B cell (primary cell): ENCODE measurements around the gene NPR3. TPM values are rescaled to one million over a fixed set of nuclear protein-coding genes. Genes with fewer than 3 reads are reported as not detected.

ENCODE experiments used
- ATAC-seq: fragments of 200-7000 bp; cut with Tn5 transposase; one replicate; pipeline ENCODE4 v1.10.0; 2021; ENCODE audit warnings: low read depth, mild to moderate bottlenecking, moderate number of reproducible peaks, moderate library complexity
- CTCF ChIA-PET: fragments of 350-600 bp; sonication (Branson Sonifier 250); formaldehyde crosslinking; loops from one replicate; lab custom pipeline; 2021; ENCODE audit warnings: antibody characterized with exemption, inconsistent platforms; lab: Charles Lee
- POLR2A ChIA-PET: fragments of 350-600 bp; sonication (Branson Sonifier 250); formaldehyde crosslinking; loops from one replicate; lab custom pipeline; 2021; ENCODE audit warnings: antibody characterized with exemption; lab: Charles Lee
- DNase-seq: peaks from one replicate; pipeline ENCODE4 v3.0.0; 2013
- H2AFZ ChIP-seq: 2 replicates; pipeline ENCODE4 v1.6.1; 2012; ENCODE audit warnings: mild to moderate bottlenecking, low read depth, low read length; ENCODE audit not compliant: insufficient read depth, poor library complexity, severe bottlenecking
- H3K27ac ChIP-seq, 2 donors: 1 replicate in 1 of 2; 2 replicates in 1 of 2; pipeline ENCODE4 v1.5.1; 2012 to 2013; ENCODE audit warnings: low read length in 2 of 2, mild to moderate bottlenecking in 2 of 2, moderate library complexity in 1 of 2
- H3K27me3 ChIP-seq, 4 experiments: fragments of 200-600 bp in 1 of 4; sonication (generic) in 1 of 4; replicated peaks in 1 of 4; 1 replicate in 2 of 4; 2 replicates in 2 of 4; pipeline versions ENCODE4 v1.6.1 to v1.7.0; 2013 to 2016; ENCODE audit warnings: low read length in 3 of 4, mild to moderate bottlenecking in 2 of 4, mixed read lengths in 1 of 4, moderate library complexity in 1 of 4; ENCODE audit not compliant: insufficient read depth in 4 of 4, control insufficient read depth in 3 of 4; ENCODE audit errors: control extremely low read depth in 1 of 4
- H3K36me3 ChIP-seq, 2 experiments: replicated peaks in 1 of 2; 1 replicate in 1 of 2; 2 replicates in 1 of 2; pipeline versions ENCODE4 v1.6.1 to v1.7.1; 2013; ENCODE audit warnings: low read length in 1 of 2; ENCODE audit not compliant: insufficient read depth in 2 of 2, control insufficient read depth in 1 of 2; ENCODE audit errors: control extremely low read depth in 1 of 2, extremely low read depth in 1 of 2
- H3K4me1 ChIP-seq, 2 donors: fragments of 200-600 bp in 1 of 2; sonication (generic) in 1 of 2; 1 replicate in 1 of 2; 2 replicates in 1 of 2; pipeline versions ENCODE4 v1.5.1 to v1.6.1; 2013 to 2017; ENCODE audit warnings: low read length in 2 of 2; ENCODE audit not compliant: control insufficient read depth in 2 of 2, insufficient read depth in 2 of 2
- H3K4me2 ChIP-seq: replicated peaks from 2 replicates; pipeline ENCODE3; 2012; ENCODE audit warnings: mild to moderate bottlenecking, low read depth, low read length; ENCODE audit not compliant: poor library complexity, severe bottlenecking
- H3K4me3 ChIP-seq, 5 experiments: fragments of 200-600 bp in 1 of 5; sonication (generic) in 1 of 5; 1 replicate in 3 of 5; 2 replicates in 2 of 5; pipeline versions ENCODE4 v1.5.1 to v1.7.0; 2011 to 2016; ENCODE audit warnings: low read length in 4 of 5, mild to moderate bottlenecking in 4 of 5, low read depth in 2 of 5, control low read depth in 1 of 5, moderate library complexity in 1 of 5; ENCODE audit not compliant: insufficient read depth in 1 of 5; ENCODE audit errors: control extremely low read depth in 1 of 5, extremely low read depth in 1 of 5
- H3K79me2 ChIP-seq: fragments of 200-600 bp; sonication (generic); one replicate; pipeline ENCODE4 v1.6.0; 2016; ENCODE audit warnings: low read length; ENCODE audit not compliant: control insufficient read depth, insufficient read depth
- H3K9ac ChIP-seq: fragments of 200-600 bp; sonication (generic); 2 replicates; pipeline ENCODE4 v1.6.1; 2017; ENCODE audit warnings: mild to moderate bottlenecking, low read length, moderate library complexity
- H3K9me3 ChIP-seq, 3 donors: one replicate each; pipeline versions ENCODE4 v1.6.1 to v1.7.1; 2013; ENCODE audit warnings: low read length in 2 of 3; ENCODE audit not compliant: control insufficient read depth in 2 of 3, insufficient read depth in 1 of 3; ENCODE audit errors: control extremely low read depth in 1 of 3
- H4K20me1 ChIP-seq: 2 replicates; pipeline ENCODE4 v1.6.0; 2012; ENCODE audit warnings: mild to moderate bottlenecking, low read length; ENCODE audit not compliant: insufficient read depth, control insufficient read depth, poor library complexity, severe bottlenecking
- H3K27ac Mint-ChIP-seq: one replicate; pipeline ENCODE4 v1.8.0; 2021; ENCODE audit warnings: mixed read lengths
- H3K27me3 Mint-ChIP-seq: one replicate; pipeline ENCODE4 v1.8.0; 2021; ENCODE audit warnings: mixed read lengths
- H3K4me1 Mint-ChIP-seq: one replicate; pipeline ENCODE4 v1.8.0; 2021; ENCODE audit warnings: mixed read lengths
- H3K4me3 Mint-ChIP-seq: one replicate; pipeline ENCODE4 v1.8.0; 2021; ENCODE audit warnings: mixed read lengths
- H3K9me3 Mint-ChIP-seq: one replicate; pipeline ENCODE4 v1.8.0; 2022; ENCODE audit warnings: mixed read lengths; ENCODE audit not compliant: insufficient read depth
- CTCF ChIP-seq: fragments of 200-600 bp; IDR thresholded peaks from one replicate; pipeline ENCODE4 v1.8.0; 2022; ENCODE audit warnings: antibody characterized with exemption, mild to moderate bottlenecking
- EZH2 ChIP-seq: IDR thresholded peaks from 2 replicates; pipeline ENCODE4 v1.6.1; 2012; ENCODE audit warnings: borderline replicate concordance, low read depth, mild to moderate bottlenecking, moderate library complexity, low read length; ENCODE audit not compliant: insufficient read depth, poor library complexity, severe bottlenecking
- WGBS: methylation state at CpG from one replicate; pipeline ENCODE4 v1.1.5; 2013; ENCODE audit warnings: missing lambda C conversion rate; ENCODE audit not compliant: insufficient coverage; 5-methylcytosine and 5-hydroxymethylcytosine counted together
- intact Hi-C: fragments of 100-400 bp; cut with micrococcal nuclease; formaldehyde crosslinking; loops from one replicate; pipeline ENCODE4 v1.10.0; 2022
- polyA plus RNA-seq: library from polyadenylated mRNA; depleted of rRNA; stranded (reverse); fragments of >200 nt; gene quantifications from 2 replicates; pipeline ENCODE4 v1.2.3, GENCODE V29; 2012
- total RNA-seq, 2 donors: library from RNA; stranded (reverse); fragments of 120-200 nt in 1 of 2; gene quantifications; 1 replicate in 1 of 2; 2 replicates in 1 of 2; pipeline versions ENCODE4 v1.2.3 to v1.2.4, GENCODE V29; 2013 to 2022

Gene NPR3
- total and polyA plus RNA-seq, 2 donors (not counting 1 experiment from before 2014, with no cell fraction given) = not detected

GRCh38 chr5:32722957-32723356, 11.8 kb downstream of the NPR3 start:
- no peak for DNase-seq
- no peak overlapping the region for H3K9ac ChIP-seq
- intact Hi-C loops = no loop called here
- Mint-ChIP-seq H3K4me1 (peaks cover 9% of the 10 kb centered on the region), H3K9me3 (no peaks in the 10 kb centered on the region), H3K27me3 (peaks cover 19% of the 10 kb centered on the region), H3K27ac (no peak overlapping the region), H3K4me3 (no peak overlapping the region)
- H3K4me3 ChIP-seq = no peak overlapping the region
- TF ChIP-seq CTCF = no peak
- TF ChIP-seq EZH2 = no peak
- H3K27ac ChIP-seq = no peak overlapping the region
- H3K9me3 ChIP-seq = peaks cover 0 to 3% (median 0%) of the 10 kb centered on the region in 3 donors
- no peak for ATAC-seq
- no peaks in the 10 kb centered on the region for H3K79me2 ChIP-seq
- WGBS = 87% methylated on average over 6 of the region's 7 CpGs
- no peaks in the 10 kb centered on the region for H4K20me1 ChIP-seq
- no peak overlapping the region for H2AFZ ChIP-seq
- H3K4me2 ChIP-seq = no peak overlapping the region
- no peaks in the 10 kb centered on the region for H3K36me3 ChIP-seq
- no peaks in the 10 kb centered on the region for H3K27me3 ChIP-seq
- peaks cover 0 to 9% of the 10 kb centered on the region in 2 donors for H3K4me1 ChIP-seq
- ChIA-PET CTCF (no interaction called here), POLR2A (no interaction called here)

- TF ChIP-seq CTCF = no peak
- no peak for TF ChIP-seq EZH2
- Histone ChIP-seq H3K9me3 (no peaks in the 10 kb centered on the region), H3K4me1 (peaks cover 0 to 9% of the 10 kb centered on the region in 2 donors), H2AFZ (no peak overlapping the region), H3K27me3 (no peaks in the 10 kb centered on the region), H3K4me3 (no peak overlapping the region), H3K9ac (no peak overlapping the region), H4K20me1 (no peaks in the 10 kb centered on the region), H3K79me2 (no peaks in the 10 kb centered on the region), H3K27ac (no peak overlapping the region), H3K4me2 (no peak overlapping the region), H3K36me3 (no peaks in the 10 kb centered on the region)
- WGBS = 83% methylated on average over 5 of the region's 7 CpGs
- CTCF ChIA-PET = no interaction called here
- POLR2A ChIA-PET = no interaction called here
- Mint-ChIP-seq H3K27ac (no peak overlapping the region), H3K4me3 (no peak overlapping the region), H3K4me1 (peaks cover 9% of the 10 kb centered on the region), H3K9me3 (no peaks in the 10 kb centered on the region), H3K27me3 (peaks cover 16% of the 10 kb centered on the region)
- ATAC-seq (no peak), DNase-seq (no peak)
- intact Hi-C loops = no loop called here
Measured at GRCh38 chr5:32724526-32724925, 13.4 kb downstream of the NPR3 start.
